Right atrium auricular region (tissue), 2 donors: ENCODE results near the gene SIGLEC10. TPM values are rescaled to one million over a fixed set of nuclear protein-coding genes. Genes with fewer than 3 reads are reported as not detected.

Experiments used
- DNase-seq: peaks from one replicate; pipeline ENCODE4 v3.0.0-alpha.2; 2019; ENCODE audit warnings: low spot score
- H3K27ac ChIP-seq, 2 donors: fragments of 200-600 bp; sonication (generic); 1 replicate in 1 of 2; 2 replicates in 1 of 2; pipeline ENCODE4 v1.5.1; 2016 to 2019
- H3K27me3 ChIP-seq, 2 donors: fragments of 200-600 bp; sonication (generic); one replicate each; pipeline versions ENCODE4 v1.5.1 to v1.6.0; 2017 to 2019
- H3K36me3 ChIP-seq: fragments of 200-600 bp; sonication (generic); one replicate; pipeline ENCODE4 v1.5.1; 2016
- H3K4me1 ChIP-seq, 2 donors: fragments of 200-600 bp; sonication (generic); one replicate each; pipeline versions ENCODE4 v1.5.1 to v1.6.0; 2017 to 2019
- H3K4me3 ChIP-seq, 2 donors: fragments of 200-600 bp; sonication (generic); 1 replicate in 1 of 2; 2 replicates in 1 of 2; pipeline ENCODE4 v1.5.1; 2017 to 2019; ENCODE audit warnings: mild to moderate bottlenecking in 1 of 2, moderate library complexity in 1 of 2
- H3K9me3 ChIP-seq, 2 donors: fragments of 200-600 bp; sonication (generic); one replicate each; pipeline ENCODE4 v1.5.1; 2019
- CTCF ChIP-seq, 2 donors: fragments of 200-600 bp; sonication (generic); IDR thresholded peaks; one replicate each; pipeline ENCODE4 v1.5.1; 2019; ENCODE audit warnings: antibody characterized with exemption in 2 of 2
- total RNA-seq, 2 donors: library from RNA; depleted of rRNA; stranded (reverse); fragments of >200 nt; gene quantifications; one replicate each; pipeline ENCODE4 v1.1.0, GENCODE V29; 2016

The SIGLEC10 gene
- total RNA-seq, 2 donors from 2014 or later, result 0.22 to 7.7 TPM

GRCh38 chr19:51365211-51365964 lies 52.1 kb downstream of the SIGLEC10 start:
- Histone ChIP-seq H3K9me3 (no peaks in the 10 kb centered on the region), H3K36me3 (no peaks in the 10 kb centered on the region), H3K4me3 (peak overlapping the region; percentile 78 to 79), H3K27me3 (no peaks in the 10 kb centered on the region), H3K4me1 (peaks cover 0 to 48% of the 10 kb centered on the region in 2 donors), H3K27ac (peak overlapping the region; percentile 95 to 99)
- no peak for TF ChIP-seq CTCF (IDR thresholded peaks at IDR 0.05)
- DNase-seq, result peak; percentile 62

GRCh38 chr19:51364200-51365106 lies 53.0 kb downstream of the SIGLEC10 start:
- DNase-seq, result no peak
- peak overlapping the region in 1 of 2 donors; percentile 78 for H3K4me3 ChIP-seq

GRCh38 chr19:51361239-51361638 lies 56.2 kb downstream of the SIGLEC10 start:
- Histone ChIP-seq H3K27me3 (no peaks in the 10 kb centered on the region), H3K4me1 (peaks cover 0 to 39% of the 10 kb centered on the region in 2 donors), H3K4me3 (no peak overlapping the region), H3K9me3 (no peaks in the 10 kb centered on the region), H3K27ac (peak overlapping the region; percentile 14 to 45), H3K36me3 (no peaks in the 10 kb centered on the region)
- no peak for DNase-seq
- no peak for TF ChIP-seq CTCF (IDR thresholded peaks at IDR 0.05)

More at GRCh38 chr19:51364200-51365106, 53.0 kb downstream of the SIGLEC10 start:
- Histone ChIP-seq H3K27me3 (no peaks in the 10 kb centered on the region), H3K36me3 (no peaks in the 10 kb centered on the region), H3K9me3 (no peaks in the 10 kb centered on the region), H3K27ac (peak overlapping the region; percentile 95 to 99), H3K4me1 (peaks cover 0 to 48% of the 10 kb centered on the region in 2 donors)
- no peak for TF ChIP-seq CTCF (IDR thresholded peaks at IDR 0.05)

Other genes starting within 250 kb of the SIGLEC10 start
- gene CD33, start 192.6 kb downstream of the SIGLEC10 start, total RNA-seq, result 1 to 10 TPM; 2.3 to 4.2 TPM
- not detected for gene SIGLECL1, start 166.6 kb downstream of the SIGLEC10 start, total RNA-seq
- under 1 TPM in 1 of 2 donors, not detected in 1; 0.31 TPM for gene IGLON5, start 106.0 kb downstream of the SIGLEC10 start, total RNA-seq
- gene VSIG10L, start 75.5 kb downstream of the SIGLEC10 start, total RNA-seq, result 1 to 10 TPM in 1 of 2 donors, under 1 TPM in 1; 0.79 to 1.1 TPM
- gene ETFB, start 51.3 kb downstream of the SIGLEC10 start, total RNA-seq, result 100 to 1,000 TPM; 385 TPM
- gene CLDND2, start 48.6 kb downstream of the SIGLEC10 start, total RNA-seq, result not detected
- 1 to 10 TPM; 1.4 to 1.8 TPM for gene NKG7, start 45.0 kb downstream of the SIGLEC10 start, total RNA-seq
- gene LIM2, start 29.7 kb downstream of the SIGLEC10 start, total RNA-seq, result not detected
- not detected for gene C19orf84, start 27.1 kb downstream of the SIGLEC10 start, total RNA-seq
- gene SIGLEC8, start 40.8 kb upstream of the SIGLEC10 start, total RNA-seq, result under 1 TPM; 0.08 to 0.26 TPM
- not detected for gene CEACAM18, start 60.9 kb upstream of the SIGLEC10 start, total RNA-seq
- not detected for gene SIGLEC12, start 84.2 kb upstream of the SIGLEC10 start, total RNA-seq
- under 1 TPM; 0.16 to 0.44 TPM for gene SIGLEC6, start 114.0 kb upstream of the SIGLEC10 start, total RNA-seq
- 1 to 10 TPM; 3.0 to 4.6 TPM for gene ZNF175, start 153.6 kb upstream of the SIGLEC10 start, total RNA-seq
- gene SIGLEC5, start 212.8 kb upstream of the SIGLEC10 start, total RNA-seq, result 1 to 10 TPM in 1 of 2 donors, not detected in 1; 1.7 TPM
- gene SIGLEC14, start 229.2 kb upstream of the SIGLEC10 start, total RNA-seq, result under 1 TPM; 0.26 to 0.31 TPM